Amniotic epithelial cell (primary cell): Measurements from ENCODE around the gene THSD4.

Experiments used
- DNase-seq: peaks from one replicate; pipeline ENCODE4 v3.0.0-alpha.2; 2010; ENCODE audit warnings: low read depth

THSD4 gene

GRCh38 chr15:71114887-71115566 is at the start of gene THSD4:
Gene THSD4, plus strand, starts transcription at chr15:71115471.
- DNase-seq, result peak; percentile 64

DNA sequence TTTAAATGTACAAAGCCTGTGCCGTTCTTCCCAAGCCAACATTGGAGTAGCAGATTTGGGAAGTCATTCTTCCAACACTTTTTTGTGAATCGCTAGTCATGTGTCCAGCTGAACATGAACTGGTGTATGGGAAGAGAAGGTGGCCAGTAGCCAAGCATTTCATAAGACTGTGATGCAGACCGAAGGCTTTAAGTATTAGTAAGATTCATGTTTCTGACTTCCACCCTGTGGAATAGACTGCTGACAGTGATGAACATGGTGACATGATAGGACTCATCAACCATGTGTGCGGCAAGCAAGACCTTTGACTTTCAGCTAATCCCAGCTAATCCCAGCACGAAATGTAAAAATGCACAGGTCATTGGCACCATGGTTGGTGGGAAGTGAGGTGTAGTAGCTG is 48.3 kb upstream of the THSD4 start:
- peak; percentile 98 for DNase-seq

DNA sequence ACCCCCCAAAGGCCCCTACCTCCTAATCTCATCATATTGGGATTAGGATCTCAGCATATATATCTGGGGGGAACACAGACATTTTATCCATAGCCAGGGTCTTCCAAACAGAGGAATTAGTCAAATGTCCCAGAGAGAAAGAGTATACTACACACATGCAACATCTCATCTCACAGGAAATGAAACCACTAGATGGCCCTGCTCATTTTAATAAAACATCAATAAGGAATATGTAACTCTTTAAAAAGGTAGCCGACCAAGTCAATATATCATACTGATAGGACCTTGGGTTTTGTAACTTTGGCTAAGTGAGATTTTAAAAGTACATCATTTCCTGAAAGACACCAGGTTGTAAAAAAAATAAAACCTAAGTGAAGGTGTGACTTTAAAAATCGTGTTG is 45.6 kb upstream of the THSD4 start:
- no peak for DNase-seq

GRCh38 chr15:71071529-71071928 is 43.7 kb upstream of the THSD4 start:
- no peak for DNase-seq

DNA sequence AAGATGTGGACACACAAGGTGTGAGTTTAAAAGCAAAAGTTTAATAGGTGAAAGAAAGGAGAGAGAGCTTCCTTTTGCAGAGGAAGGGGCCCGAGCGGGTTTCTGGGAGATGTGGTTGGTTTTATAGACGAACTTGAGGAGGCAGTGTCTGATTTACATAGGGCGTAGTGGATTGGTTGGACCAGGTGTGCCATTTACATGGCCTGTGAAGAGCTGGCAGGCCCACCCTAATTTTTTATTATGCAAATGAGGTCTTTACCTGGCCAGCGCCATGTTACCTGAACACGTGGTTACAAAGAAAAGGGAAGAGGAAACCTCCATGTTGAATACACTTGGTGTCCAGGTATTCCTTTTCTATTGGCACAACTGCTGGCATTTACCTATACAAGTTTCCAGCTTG is 42.8 kb upstream of the THSD4 start:
- no peak for DNase-seq

- DNase-seq, result no peak
Observed at GRCh38 chr15:71078506-71079207, 36.6 kb upstream of the THSD4 start.

GRCh38 chr15:71079208-71080044 is 35.8 kb upstream of the THSD4 start:
- DNase-seq, result peak; percentile 83

DNA sequence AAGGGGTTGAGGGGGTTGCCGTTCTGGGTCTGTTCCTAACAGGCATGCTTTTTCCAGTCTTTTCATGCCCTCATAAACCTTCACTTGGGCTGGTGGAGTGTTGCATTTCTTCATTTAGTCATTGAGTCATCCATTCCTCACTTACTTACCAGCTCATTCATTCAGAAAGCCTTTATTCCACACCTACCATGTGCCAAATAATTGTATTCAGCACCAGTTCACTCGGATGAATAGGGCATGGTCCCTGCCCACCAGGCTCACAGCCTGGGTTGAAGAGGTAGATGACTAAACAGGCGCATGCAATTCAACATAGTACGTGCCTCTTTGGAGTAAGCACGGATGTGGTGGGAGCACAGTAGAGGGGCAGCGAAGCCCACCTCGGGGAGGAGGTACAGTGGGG is 35.1 kb upstream of the THSD4 start:
- no peak for DNase-seq

DNA sequence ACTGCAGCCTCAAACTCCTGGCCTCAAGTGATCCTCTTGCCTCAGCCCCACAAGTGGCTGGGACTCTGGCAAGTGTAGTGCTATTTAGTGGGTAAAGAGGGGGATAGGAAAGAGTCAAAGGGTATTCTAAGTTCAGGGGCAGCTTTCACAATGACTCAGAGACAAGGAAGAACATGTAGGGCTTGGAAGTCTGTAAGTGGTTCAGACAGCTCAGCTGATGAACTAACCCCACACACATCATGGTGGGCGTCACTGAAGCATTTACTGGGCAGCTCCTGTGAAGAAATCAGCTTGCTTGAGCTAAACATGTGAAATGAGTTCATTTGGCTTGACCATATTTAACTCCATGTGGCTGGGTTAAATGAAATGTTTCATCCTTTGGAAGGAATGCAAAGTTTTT is 34.6 kb upstream of the THSD4 start:
- DNase-seq, result peak; percentile 95

- no peak for DNase-seq
Observed at GRCh38 chr15:71082803-71083202, 32.5 kb upstream of the THSD4 start.

- DNase-seq, result no peak
Observed at GRCh38 chr15:71083349-71083748, 31.9 kb upstream of the THSD4 start.

GRCh38 chr15:71084264-71084663 is 31.0 kb upstream of the THSD4 start:
- DNase-seq, result no peak

GRCh38 chr15:71085809-71086208 is 29.5 kb upstream of the THSD4 start:
- DNase-seq, result no peak

GRCh38 chr15:71088155-71088554 is 27.1 kb upstream of the THSD4 start:
- no peak for DNase-seq

GRCh38 chr15:71088683-71089082 is 26.6 kb upstream of the THSD4 start:
- no peak for DNase-seq

- DNase-seq, result no peak
Observed at GRCh38 chr15:71089801-71090200, 25.5 kb upstream of the THSD4 start.

DNA sequence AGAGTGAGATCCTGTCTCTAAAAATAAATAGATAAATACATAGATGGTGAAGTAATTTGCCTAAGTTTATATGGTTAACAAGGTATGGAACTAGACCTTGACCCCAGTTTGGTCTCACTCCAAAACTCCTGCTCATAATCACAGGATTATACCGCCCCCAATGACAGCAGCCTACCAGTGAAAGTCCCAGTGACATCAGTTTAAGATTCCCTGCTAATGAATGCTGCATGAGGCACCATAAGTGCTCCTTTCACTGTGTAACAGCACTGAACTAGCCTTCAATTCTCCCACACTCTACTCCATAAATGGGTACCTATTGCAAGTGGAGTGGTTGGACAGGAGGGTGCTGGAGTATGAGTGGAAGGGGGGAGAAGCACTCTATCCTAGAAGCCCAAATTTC is 23.7 kb upstream of the THSD4 start:
- DNase-seq, result no peak

DNA sequence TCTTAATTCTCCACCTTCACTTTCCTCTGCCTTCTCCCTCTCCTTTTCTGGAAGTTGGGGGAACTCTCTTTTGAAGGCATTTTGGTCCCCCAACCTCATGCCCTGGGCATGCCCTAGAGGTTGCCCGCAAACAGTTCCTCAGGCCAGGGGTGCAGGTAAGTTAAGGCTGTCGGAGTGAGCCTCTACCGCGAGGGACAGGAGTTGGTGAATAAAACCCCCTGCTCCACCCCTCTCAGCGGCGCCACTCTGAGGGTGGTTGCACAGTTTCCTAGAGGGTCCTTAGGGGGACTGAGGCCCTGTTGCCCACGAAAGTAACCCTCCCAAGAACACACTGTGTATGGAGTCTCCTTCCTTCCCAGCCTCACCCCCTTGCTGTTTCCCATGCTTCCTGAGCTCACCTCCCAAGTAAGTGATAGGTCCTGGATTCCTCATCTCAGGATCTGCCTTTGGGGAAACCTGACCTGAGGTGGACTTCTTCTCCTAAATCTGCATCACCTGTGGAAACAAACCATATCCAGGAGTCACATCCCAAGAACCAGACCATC is 23.1 kb upstream of the THSD4 start:
- DNase-seq, result no peak

GRCh38 chr15:71093054-71094024 is 21.9 kb upstream of the THSD4 start:
- peak; percentile 76 for DNase-seq

DNA sequence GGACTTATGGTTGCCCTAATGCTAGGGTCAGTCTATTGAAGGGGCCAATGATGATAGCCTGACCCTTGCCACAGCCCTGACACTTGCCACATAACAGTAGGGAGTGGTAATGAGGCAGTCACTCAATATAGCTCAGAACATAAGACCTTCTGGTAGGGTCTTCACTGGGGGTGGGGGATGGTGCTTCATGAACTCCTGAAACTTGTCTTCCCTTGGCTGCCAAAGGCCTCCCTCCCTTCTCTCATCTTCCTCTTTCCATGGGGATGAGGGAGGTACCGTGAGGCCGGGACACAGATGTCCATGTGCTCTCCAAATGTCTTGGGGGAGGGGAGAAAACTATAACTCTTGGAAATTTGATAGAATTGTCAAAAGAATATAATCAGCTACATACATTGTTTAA is 21.1 kb upstream of the THSD4 start:
- no peak for DNase-seq

GRCh38 chr15:71096676-71097075 is 18.6 kb upstream of the THSD4 start:
- DNase-seq, result no peak
